NCI-H1436 treated with DMSO at 0.1 percent for 48 hours (cell line): ENCODE results near the gene EIF5A.

Experiments used
- DNase-seq: peaks from one replicate; lab custom pipeline; 2025; lab: John Stamatoyannopoulos, UW

EIF5A gene

GRCh38 chr17:7306911-7307685 lies at the start of gene EIF5A:
TSS of gene EIF5A (plus strand) at chr17:7307628. CDS start at chr17:7309636, 2,008 bp downstream.
- peak; percentile 99 for DNase-seq

GRCh38 chr17:7258731-7259554 lies 48.5 kb upstream of the EIF5A start:
- no peak for DNase-seq

GRCh38 chr17:7259555-7259889 lies 47.9 kb upstream of the EIF5A start:
- no peak for DNase-seq

- DNase-seq: no peak
Observed at GRCh38 chr17:7260151-7260550, 47.3 kb upstream of the EIF5A start.

- DNase-seq: no peak
Observed at GRCh38 chr17:7260651-7261378, 46.6 kb upstream of the EIF5A start.

- DNase-seq: no peak
Observed at GRCh38 chr17:7261379-7262191, 45.8 kb upstream of the EIF5A start.

GRCh38 chr17:7262192-7262934 lies 45.1 kb upstream of the EIF5A start, which contains the start of gene CLDN7:
TSS of gene CLDN7 (minus strand) at chr17:7262478. CDS start at chr17:7262043, 435 bp downstream.
- DNase-seq: no peak

- no peak for DNase-seq
Observed at GRCh38 chr17:7262935-7263800, 44.3 kb upstream of the EIF5A start.

- no peak for DNase-seq
Observed at GRCh38 chr17:7263801-7264078, 43.7 kb upstream of the EIF5A start.

- DNase-seq: no peak
Observed at GRCh38 chr17:7266784-7267183, 40.6 kb upstream of the EIF5A start.

GRCh38 chr17:7279448-7279847 lies 28.0 kb upstream of the EIF5A start:
- no peak for DNase-seq

- DNase-seq: peak; percentile 41
Observed at GRCh38 chr17:7280519-7281073, 26.8 kb upstream of the EIF5A start.

- DNase-seq: no peak
Observed at GRCh38 chr17:7281074-7281952, 26.1 kb upstream of the EIF5A start, which contains the start of gene SLC2A4. TSS of gene SLC2A4 (plus strand) at chr17:7281718. CDS start at chr17:7281935, 217 bp downstream.

- DNase-seq: no peak
Observed at GRCh38 chr17:7281953-7282751, 25.3 kb upstream of the EIF5A start.

GRCh38 chr17:7282752-7283321 lies 24.6 kb upstream of the EIF5A start:
- no peak for DNase-seq

- DNase-seq: no peak
Observed at GRCh38 chr17:7283471-7284216, 23.8 kb upstream of the EIF5A start.

GRCh38 chr17:7284911-7285310 lies 22.5 kb upstream of the EIF5A start:
- no peak for DNase-seq
